ENCODE results near the gene ZBTB3. TPM values are rescaled to one million over a fixed set of nuclear protein-coding genes. Genes with fewer than 3 reads are reported as not detected.
"Not testable (repeated sequence)": the region's sequence is repeated elsewhere in the genome, so short reads cannot be mapped to it uniquely, and the experiment has no call there.

The ZBTB3 gene
- total RNA-seq, 1 experiment from 2014 or later, result 9.2 TPM

- no peak for DNase-seq (ENCODE audit: low read depth)
These were observed 4.2 kb upstream of the ZBTB3 start for GRCh38 chr11:62757846-62758788.

- no peak for DNase-seq (ENCODE audit: low read depth)
These were observed 1.2 kb upstream of the ZBTB3 start for GRCh38 chr11:62755086-62755615.

GRCh38 chr11:62752994-62753735 is 795 bp downstream of the ZBTB3 start:
- DNase-seq (ENCODE audit: low read depth), result no peak

GRCh38 chr11:62752177-62752785 is 1.7 kb downstream of the ZBTB3 start:
- no peak for DNase-seq (ENCODE audit: low read depth)

- not testable (repeated sequence) for DNase-seq (ENCODE audit: low read depth)
These were observed 4.0 kb downstream of the ZBTB3 start for GRCh38 chr11:62749931-62750330.

GRCh38 chr11:62747475-62748160 is 6.3 kb downstream of the ZBTB3 start:
- DNase-seq (ENCODE audit: low read depth), result no peak

GRCh38 chr11:62737196-62737595 is 16.8 kb downstream of the ZBTB3 start:
- DNase-seq (ENCODE audit: low read depth), result no peak

GRCh38 chr11:62732830-62733229 is 21.1 kb downstream of the ZBTB3 start:
- peak; percentile 57 for DNase-seq (ENCODE audit: low read depth)

GRCh38 chr11:62730076-62730475 is 23.9 kb downstream of the ZBTB3 start:
- not testable (repeated sequence) for DNase-seq (ENCODE audit: low read depth)

- peak; percentile 86 for DNase-seq (ENCODE audit: low read depth)
These were observed 25.6 kb downstream of the ZBTB3 start, which contains the start of gene TTC9C for GRCh38 chr11:62728171-62728988. Gene TTC9C, plus strand, starts transcription at chr11:62728486. Its CDS starts 363 bp downstream, at chr11:62728849.

- DNase-seq (ENCODE audit: low read depth), result peak; percentile 99
These were observed 26.1 kb downstream of the ZBTB3 start for GRCh38 chr11:62727872-62728170.

GRCh38 chr11:62727165-62727871 is 26.6 kb downstream of the ZBTB3 start, which contains the start of gene HNRNPUL2:
Gene HNRNPUL2, minus strand, starts transcription at chr11:62727457. Its CDS starts 301 bp downstream, at chr11:62727156.
- peak; percentile 99 for DNase-seq (ENCODE audit: low read depth)

- DNase-seq (ENCODE audit: low read depth), result no peak
These were observed 27.1 kb downstream of the ZBTB3 start for GRCh38 chr11:62726915-62727164.

- no peak for DNase-seq (ENCODE audit: low read depth)
These were observed 27.6 kb downstream of the ZBTB3 start for GRCh38 chr11:62726156-62726914.

GRCh38 chr11:62725646-62726045 is 28.3 kb downstream of the ZBTB3 start:
- no peak for DNase-seq (ENCODE audit: low read depth)

GRCh38 chr11:62724171-62724570 is 29.8 kb downstream of the ZBTB3 start:
- no peak for DNase-seq (ENCODE audit: low read depth)

- DNase-seq (ENCODE audit: low read depth), result peak; percentile 33
These were observed 32.0 kb downstream of the ZBTB3 start for GRCh38 chr11:62721994-62722393.

GRCh38 chr11:62719302-62719978 is 34.5 kb downstream of the ZBTB3 start:
- peak; percentile 25 for DNase-seq (ENCODE audit: low read depth)

- DNase-seq (ENCODE audit: low read depth), result no peak
These were observed 37.1 kb downstream of the ZBTB3 start for GRCh38 chr11:62716816-62717215.

Data from LHCN-M2 (cell line).